HG03378 (cell line): ENCODE data around the gene ALCAM.

Experiments used
- ATAC-seq: cut with Tn5 transposase; IDR thresholded peaks from one replicate; pipeline ENCODE4 v1.9.1; 2021; ENCODE audit warnings: mild to moderate bottlenecking, moderate library complexity; ENCODE audit not compliant: unreplicated experiment

ALCAM gene

DNA sequence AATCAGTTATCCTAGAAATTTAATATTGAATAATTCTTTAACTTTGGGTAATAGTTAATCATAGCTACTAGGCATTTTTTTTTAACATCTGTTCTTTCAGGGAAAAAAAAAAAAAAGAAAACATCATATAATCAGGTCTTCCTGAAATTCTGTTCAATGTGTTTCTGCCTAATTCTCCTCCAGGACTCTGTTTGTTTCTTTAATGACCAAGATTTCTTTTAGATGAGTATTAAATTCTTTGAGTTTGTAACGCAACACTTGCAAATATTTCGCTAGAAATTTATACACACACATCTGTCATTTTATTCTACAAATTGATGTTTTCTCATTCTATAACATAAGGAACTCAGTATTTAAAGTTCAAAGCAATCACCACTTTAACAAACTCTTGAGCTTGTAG, 56.7 kb downstream of the ALCAM start:
- ATAC-seq: no peak

DNA sequence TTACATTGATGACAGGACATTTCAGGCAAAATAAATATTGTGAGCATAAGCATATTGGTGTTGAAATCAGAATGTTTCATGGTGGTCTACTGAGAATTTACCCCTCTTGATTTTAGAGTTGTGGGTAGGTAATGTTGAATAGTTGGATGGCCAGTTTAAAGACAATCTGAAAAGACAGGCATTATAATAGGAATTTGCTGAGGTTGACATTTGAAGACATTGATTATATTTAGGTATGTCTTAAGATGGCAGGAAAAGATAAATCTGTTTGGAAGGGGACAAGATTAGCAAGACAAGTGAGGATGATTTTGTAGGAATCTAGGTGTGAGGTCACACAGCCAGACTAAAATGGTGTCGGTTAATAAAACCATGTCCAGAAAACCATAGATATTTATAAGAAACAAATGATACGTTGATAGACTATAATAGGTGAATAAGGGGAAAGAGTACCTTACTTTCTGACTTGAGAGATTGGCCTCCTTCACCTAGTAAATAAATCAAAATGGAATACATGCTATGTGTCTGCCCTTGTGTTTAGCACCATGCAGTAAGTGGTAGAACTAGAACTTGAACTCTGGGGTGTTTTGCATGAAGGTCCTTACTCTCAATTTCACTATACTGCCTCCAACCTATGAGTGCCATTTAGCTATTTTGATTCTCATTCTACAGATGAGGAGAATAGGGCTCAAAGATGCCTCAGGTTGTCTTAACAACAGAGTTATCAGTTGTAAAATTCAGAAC, 57.9 kb downstream of the ALCAM start:
- ATAC-seq: no peak

DNA sequence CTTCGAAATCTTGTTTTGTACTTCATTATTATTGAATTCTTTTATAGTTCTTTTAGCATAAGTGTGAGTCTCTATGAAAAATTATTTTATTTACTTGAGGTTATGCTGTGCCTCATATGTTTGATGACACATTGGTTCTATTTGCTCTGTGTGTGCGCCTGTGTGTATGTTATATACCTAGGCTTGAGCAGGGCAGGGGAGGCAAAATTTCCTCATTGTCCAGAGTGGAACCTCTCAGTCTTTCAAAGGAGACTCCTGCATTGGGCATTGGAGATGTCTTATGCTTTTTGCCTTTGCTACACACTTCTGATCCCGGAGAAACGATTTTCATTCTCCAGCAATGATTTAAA, 58.4 kb downstream of the ALCAM start:
- ATAC-seq: no peak

DNA sequence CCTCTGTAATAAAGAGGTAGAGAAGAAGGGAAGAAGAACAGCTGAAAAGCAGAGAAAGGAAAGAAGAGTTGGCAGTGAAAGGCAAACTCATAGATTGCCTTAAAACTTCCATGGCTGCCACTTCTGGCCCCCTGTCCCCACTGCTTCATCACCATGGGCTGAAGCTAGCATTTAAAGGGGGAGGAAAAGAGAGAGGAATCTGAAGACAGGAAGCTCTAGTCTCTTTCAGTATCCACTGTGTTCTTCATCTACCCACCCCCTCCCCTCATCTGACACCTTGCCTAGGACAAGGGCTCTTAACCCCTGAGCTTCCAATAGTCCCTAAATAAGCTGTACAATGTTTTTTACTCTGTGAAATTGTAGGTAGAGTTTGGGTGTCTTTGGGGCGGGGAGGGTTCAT, 60.6 kb downstream of the ALCAM start:
- no peak for ATAC-seq

DNA sequence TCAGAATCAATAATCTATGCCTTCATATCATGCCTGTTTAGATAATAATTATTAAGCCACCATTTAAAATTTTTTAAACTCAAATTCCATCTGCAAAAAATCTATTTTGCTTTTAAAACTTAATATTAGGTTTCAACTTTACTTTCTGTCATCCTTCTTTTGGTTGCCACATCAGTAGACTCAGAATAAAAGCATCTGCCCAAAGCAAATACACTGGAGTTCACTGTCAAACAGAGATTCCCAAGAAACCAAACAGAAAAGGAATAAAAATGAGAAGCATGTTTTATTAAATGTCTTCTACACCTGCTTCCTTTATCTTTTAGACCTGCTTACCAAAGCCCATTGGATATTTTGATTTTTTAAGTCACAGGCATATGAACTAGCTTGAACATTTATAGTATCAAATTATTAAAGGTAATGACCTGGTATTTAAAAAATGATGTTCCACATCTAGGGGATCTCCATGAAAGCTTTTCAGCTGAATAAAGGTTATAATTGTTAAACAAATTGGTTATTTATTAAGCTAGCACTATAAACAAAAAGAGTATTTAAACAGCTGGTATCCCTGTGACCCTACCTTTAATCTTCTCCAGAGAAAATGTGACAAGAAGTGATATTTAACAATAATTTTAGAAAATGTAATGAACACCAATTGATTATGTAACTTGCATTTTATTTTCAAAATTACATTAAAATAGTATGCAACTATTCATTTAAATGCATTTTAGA, 62.5 kb downstream of the ALCAM start:
- no peak for ATAC-seq

DNA sequence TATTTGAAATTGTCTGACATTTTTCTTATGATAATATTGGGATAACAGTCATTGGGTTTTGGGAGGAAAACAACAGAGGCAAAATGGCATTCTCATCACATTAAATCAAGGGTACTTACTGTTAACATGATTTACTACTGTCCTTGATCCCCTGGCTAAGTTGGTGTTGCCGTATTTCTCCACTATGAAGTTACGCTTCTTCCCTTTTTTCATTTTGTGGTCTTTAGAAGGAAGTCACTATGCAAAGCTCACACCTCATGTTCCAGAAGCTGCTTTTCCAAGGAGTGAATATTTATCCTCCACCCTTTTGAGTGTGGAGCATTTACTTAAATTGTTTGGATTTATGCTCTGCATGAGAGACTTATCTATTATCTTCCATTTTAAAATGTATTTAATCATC, 63.7 kb downstream of the ALCAM start:
- no peak for ATAC-seq

DNA sequence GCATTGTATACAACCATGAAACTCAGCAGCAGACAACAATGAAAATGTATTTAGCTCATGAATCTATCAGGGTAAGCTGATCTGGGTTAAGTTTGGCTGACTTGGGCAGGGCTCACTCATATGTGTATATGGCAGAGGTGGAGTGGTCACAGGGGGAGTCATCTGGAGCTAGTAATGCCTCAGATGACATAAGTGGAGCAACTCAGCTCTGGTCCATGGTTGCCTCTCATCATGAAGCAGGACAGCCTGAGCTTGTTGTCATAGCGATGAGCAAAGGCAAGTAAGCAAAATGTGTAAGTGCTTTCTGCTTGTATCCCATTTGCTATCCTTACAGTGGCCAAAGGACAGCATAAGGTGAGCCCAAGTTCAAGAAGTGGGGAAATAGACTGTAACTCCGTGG, 64.5 kb downstream of the ALCAM start:
- ATAC-seq: no peak

DNA sequence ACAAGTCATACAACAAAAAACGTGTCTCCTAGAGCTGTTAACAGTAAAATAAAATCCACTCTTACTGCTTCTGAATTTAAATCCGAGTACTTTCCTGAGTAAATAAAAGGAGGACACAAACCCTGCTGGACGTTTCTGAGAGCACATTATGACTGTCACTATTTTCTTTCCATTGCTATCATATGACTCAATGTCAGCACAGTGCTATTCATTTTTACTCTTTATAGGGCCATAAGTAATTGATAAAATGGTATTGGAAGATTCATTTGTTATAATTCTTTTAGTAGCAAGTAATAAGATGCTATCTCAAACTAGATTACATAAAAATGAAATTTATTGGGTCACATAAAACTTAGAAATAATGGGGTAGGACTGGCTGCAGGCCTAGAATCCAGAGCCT, 68.6 kb downstream of the ALCAM start:
- no peak for ATAC-seq

DNA sequence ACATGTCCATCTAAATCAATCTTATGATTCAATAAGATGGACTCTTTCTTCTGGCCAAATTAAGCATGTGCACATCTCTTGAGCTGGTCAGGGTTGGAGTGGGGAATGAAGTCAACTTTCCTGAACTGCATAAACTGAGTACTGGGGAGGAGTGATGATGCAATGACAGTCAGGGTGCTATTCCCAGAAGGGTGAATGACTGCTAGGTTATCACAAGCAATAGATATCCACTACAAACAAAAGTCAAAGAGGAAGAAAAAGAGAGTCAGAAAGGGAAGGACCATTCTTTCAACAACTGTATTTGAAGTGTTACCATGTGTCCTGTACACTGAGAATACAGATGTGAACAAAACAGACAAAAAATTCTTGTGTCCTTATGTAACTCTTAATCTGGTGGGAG, 70.0 kb downstream of the ALCAM start:
- ATAC-seq: no peak

DNA sequence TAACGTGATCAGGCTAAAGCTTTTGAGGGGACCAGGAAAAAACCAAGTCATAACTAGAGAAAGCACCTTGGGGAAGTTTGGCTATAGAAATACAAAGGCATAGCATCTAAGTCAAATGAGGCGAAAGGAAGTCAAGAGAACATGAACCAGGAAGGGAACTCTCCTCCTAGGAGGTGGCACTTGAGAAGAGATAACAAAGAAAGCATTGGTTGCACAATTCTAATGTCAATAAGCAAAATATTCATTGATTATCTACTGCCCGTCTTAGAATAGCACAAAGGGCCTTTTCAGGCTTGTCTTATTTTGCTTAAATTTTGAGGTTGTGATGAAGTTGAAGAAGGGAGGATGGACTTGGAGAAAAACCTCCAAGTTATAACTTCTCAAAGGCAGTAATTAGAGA, 73.4 kb downstream of the ALCAM start:
- ATAC-seq: no peak

DNA sequence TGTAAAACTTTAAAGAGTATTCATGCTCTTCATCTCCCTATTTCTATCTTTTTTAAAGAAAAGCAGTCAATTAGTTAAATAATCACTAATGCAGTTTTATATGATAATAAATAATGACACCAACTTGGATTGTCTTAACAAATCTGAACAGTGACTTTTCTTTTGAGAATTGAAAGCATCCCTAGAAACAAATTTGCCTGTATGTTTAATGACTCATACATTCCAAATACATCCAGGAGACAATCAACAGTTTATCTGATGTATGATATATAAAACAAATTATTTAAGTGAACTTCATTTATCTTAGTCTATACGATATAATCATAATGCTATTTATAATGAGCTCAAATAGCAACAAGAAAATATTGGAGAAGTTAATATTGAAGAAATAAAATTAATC, 78.0 kb downstream of the ALCAM start:
- ATAC-seq: no peak

DNA sequence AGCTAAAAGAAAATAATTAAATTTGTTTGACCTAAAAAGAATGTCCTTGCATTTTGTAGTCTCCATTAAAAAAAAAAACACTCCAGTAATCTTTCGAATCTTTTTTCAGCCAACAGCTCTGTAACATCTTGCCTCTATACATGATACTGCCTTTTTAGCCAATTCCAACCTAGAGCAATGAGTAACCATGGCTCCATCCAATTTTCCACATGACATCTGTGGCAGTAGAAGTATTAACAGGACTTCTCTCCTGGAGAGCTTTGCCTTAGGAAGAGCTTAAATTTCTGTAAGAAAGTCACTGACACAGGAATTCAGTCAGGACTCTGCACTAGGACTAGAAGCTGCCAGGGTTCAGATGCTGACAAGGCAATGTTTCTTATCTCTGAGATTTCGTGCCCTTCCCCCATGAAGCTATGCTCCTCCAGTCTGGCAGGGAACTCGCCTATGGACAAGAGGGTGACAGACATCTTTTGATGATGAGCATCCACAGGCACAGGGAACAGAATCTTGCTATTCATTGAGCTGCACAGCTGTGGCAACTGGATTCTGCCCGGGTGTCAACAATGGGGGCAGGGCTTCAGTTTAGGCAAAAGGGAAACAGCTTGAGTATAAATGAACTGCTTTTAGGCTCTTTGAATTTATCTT, 81.8 kb downstream of the ALCAM start:
- ATAC-seq: no peak

DNA sequence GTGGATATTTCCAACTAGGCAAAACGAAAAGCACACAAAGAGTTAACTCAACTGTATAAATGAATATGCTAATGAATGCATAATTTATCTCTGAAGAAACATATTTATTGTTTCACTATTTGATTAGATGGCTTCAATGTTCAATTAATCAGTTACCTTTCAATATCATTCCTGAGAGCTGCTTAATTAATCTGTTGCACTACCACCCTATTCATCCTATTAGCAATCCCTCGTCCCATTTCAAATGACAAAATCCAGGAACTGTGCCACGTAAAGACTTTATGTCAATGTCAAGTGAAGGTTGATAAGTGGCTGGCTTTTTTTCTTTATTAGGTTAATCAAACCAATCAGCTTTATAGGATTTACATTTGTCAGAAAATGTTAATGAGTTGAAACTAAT, 82.7 kb downstream of the ALCAM start:
- ATAC-seq: no peak

DNA sequence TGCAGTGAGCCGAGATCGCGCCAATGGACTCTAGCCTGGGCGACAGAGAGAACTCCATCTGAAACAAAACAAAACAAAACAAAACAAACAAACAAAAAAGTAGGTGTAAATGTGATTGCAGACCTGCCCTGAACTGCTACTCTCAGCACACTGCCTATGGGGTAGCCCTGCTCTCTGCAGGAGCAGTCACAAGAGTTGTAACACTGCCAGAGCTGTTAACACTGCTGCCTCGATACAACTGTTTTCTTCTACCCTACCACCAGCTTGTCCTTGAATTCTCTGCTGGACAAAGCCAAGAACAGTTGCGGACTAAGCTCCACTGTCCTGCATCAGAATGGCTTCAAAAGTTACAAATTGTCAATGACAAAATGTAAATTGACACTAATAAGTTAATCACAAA, 89.3 kb downstream of the ALCAM start:
- no peak for ATAC-seq

DNA sequence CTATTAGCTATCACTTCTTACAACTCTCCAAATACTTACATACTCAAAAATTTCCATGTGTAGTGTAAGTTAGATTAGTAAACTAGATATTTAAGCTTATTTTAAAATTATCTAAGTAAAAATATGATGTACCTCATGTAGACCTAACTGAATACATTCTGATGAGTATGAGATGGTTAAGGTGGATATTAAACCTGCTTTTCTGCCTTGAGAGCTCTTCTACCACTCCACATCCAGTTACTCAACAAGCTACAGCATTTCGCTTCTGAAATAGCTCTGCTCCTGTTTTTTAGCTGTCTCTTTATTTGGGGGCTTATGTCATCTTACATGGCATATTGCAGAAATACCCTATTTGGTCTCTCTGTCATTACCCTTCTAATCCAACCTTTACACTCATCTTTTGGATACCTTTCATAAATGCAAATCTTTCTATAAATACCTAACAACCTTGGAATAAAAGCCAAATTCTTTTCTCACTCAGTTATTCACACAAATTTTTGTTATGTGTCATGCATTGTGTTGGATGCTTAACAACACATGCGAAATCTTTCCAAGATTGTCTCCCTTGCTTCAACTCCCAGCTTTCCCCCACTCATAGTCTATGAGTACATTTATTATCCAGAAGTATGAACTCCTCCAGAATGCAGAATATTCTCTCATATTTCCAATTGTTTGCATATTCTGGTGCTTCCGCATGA, 92.0 kb downstream of the ALCAM start:
- no peak for ATAC-seq

DNA sequence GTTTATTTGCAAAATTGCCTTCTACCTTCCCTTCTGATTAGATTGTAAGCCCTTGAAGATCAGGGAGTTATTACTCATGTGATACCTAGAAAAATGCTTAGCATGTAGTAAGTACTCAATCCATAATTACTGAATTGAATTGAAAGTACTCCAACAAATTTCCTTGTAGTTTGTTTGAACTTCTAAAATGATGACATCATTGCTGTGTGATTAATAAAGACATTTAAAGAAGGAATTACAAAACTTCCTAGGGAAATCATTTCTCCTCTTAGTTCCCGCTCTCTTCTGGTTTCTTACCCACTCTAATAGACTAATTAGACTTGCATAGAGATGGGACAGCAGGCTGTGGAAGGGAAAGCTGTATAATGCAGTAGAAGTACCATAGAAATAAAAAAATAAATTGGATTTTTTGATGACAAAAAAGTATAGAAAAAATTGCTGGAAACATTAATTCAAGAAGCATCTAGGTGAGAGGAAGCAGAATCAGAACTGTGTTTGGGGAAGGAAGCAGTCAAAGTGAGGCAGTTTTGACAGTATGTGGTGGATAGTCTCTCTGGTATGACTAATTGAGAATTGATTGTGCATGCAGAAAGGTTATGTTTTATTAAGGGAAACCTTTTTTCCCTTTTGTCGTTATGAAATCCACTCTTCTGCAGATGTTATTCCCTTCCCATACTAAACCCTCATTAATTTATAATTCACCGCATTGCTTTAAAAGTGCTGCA, 93.0 kb downstream of the ALCAM start:
- no peak for ATAC-seq

DNA sequence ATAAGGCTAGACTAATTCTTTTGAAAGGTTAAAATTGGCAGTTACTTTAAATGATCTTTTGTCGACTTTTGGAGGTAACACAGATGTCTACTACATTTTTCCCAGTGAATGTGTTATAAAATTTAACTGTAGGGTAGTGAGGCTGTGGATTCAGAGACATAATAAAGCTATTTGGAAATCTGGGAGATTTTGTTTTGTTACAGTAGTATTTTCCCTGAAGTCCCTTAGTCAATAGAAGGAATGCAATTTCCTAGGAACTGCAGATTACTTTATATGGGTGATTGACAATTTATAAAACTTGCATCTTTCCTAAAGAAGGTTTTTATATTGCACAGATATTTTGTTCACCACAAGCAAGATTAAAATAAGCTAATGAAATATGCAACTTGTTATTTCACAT, 96.9 kb downstream of the ALCAM start:
- no peak for ATAC-seq

DNA sequence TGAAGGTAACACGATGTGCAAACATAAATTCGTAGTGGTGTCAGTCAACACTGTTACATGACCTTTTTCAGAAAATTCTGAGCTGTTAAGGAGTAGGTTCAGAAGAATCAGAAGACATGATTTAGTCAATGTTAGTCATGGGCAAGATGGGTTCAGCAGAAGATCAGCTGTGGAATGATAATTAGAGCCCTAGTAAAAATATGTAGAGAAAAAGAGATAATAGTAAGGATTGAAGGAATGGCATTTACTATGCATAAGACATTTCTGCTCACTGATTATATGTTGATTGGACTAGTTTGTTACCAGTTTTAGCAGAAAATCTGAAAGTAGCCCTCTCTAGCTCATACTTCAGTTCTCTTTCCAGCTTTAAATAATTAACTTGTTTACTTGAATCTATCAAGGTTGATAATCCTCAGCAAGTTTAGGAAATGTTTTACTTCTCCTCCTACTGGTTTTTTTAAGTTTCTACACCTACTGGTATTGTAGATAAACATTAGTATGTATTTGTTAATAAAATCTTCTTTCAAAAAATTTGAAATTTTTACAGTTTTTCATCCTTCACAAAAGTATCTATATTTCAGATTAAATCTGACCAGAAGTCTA, 98.6 kb downstream of the ALCAM start:
- no peak for ATAC-seq

DNA sequence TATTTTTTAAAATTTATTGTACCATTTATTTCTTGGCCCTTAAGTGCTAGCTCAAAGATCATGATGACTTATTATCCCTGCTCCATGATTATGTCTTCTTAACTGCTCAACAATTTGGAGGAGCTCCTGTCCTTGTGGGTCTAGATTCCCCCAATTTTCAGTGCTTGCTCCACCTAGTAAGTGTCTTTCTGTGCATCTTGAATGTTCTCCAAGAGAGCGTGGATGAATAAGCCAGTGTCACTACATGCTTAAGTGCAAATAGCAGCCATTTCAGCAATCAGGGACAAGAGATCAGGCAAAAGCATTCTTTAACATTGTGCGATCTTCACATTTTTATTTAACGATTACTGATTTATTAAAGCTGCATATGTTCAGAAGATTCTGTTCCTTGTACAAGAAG, 99.4 kb downstream of the ALCAM start:
- no peak for ATAC-seq

DNA sequence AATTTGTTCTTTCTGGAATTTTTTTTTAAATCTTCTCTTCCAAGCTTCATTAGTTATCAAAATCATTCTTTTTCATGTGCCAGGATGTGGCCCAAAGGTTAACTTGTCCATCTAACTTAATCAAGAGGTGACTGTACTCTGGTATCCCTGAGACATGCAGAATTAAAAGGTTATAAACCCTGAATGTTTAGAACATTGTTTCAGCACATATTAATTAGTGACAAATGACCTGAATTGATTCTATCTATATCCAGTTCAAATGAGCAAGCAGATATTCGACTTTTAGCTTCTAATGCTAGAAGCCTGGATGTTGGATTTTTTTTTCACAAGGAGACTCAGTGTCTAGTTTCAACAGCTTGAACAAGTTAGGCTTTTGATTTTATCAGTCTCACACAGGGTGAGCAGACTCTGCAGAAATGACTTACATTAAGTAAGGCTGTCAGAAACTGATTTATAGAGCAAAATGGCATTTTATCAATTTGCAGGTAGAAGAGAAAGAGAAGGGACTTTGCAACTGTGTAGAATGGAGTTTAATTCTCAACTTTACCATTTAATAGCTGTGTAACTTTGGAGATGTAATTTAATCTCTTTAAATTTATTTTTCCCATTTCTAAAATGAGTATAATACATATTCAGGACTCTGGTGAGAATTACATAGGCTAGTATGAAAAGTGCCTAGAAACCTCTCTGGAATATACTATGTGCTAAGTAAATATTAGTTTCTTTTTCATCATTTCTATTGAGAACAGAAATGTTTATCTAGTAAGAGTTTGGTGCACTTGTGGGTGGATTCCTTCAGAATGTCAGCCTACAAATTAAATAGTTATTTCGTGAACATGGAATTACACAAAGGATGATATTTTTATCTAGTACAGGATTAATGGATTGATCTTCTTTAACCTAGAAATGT, 100.0 kb downstream of the ALCAM start:
- no peak for ATAC-seq
